Hematopoietic multipotent progenitor cell treated with erythropoietin and hydrocortisone succinate and interleukin-3 and kit ligand, for 15 days (in vitro differentiated cells): ENCODE results near the gene WHRN.

ENCODE experiments used
- DNase-seq: peaks from one replicate; pipeline ENCODE4 v3.0.0-alpha.2; 2015; ENCODE audit warnings: low spot score

WHRN gene

DNA sequence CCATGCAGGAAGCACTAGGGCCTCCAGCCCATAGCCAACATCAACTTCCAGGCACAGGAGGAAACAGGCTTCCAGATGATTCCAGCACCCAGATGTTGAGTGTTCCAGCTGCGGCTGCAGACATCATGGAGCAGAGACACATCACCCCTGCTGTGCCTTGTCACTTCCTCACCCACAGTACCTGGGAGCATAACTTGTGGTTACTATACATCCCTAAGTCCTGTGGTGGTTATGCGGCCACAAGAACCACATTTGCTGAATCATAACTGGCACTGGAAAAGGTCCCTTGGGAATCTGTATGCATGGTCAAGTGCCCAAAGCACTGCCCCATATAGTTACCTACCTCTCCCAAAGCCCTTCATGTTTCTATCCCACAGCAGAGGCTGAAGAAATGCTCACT, 56.6 kb downstream of the WHRN start:
- no peak for DNase-seq

DNA sequence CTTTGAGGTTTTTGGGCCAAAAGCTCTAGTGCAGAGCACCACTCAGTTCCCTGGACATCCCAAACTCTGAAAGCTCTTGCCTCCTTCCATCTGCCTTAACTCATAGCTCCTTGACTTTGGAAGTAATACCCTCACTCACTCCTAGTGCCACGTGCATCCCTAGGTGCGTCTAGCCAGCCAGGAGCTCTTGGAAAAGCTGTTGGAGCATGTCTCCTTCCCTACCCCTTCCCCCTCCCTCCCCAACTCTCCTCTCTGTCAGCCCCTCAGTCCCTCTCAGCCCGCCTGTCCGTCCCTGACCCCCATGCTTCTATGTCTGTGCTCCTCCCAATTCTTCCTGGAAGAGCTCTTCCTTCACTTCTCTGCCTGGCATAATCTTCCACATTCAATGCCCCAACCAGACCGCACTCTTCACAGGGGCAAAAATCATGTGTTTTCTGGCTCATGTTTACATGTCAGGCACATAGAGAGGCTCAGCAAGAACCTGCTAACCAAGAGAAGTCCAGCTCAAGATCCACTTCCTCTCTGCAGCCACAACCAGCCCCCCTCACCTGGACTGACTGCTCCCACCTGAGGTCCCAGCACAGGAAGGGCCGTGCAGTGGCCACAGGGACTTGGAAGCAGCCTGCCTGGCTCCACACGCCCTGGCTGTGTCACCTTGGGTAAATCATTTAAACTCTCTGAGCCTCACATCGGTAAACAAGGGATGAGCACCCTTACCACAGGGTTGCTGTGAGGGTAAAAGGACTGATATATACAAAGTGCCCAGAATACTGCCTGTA, 58.4 kb downstream of the WHRN start:
- DNase-seq: no peak

DNA sequence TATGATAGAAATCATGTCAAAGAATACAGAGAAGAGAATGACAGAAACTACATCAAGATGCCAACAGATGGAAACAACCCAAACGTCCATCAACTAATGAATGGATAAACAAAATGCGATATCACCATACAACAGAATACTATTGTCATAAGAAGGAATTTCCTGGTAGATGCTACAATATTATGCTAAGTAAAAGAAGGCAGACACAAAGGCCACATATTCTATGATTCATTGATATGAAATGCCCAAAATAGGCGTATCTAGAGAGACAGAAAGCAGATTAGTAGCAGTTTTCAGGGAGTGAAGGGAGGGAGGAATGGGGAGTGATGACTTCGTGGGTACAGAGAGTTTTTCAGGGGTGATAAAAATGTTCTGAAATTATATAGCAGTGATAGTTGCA, 59.2 kb downstream of the WHRN start:
- no peak for DNase-seq

DNA sequence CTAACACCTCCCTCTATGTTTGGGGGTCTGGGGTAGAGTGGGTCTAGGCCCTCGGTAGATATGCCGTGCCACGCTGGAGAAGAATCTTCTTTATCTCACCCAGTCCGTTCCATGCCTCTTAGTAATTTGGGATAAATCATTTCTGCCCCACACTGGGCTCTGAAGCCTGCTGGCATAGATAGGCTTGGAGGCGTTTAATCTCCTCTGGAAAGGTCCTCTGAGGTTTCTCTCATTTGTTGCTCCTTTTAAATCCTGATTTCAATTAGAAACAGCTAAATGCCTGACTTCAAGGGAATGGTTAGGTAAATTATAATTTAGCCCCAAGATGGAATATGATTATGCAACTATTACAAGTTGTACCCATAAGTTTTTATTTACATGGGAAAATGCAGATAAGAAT, 59.7 kb downstream of the WHRN start:
- DNase-seq: no peak

DNA sequence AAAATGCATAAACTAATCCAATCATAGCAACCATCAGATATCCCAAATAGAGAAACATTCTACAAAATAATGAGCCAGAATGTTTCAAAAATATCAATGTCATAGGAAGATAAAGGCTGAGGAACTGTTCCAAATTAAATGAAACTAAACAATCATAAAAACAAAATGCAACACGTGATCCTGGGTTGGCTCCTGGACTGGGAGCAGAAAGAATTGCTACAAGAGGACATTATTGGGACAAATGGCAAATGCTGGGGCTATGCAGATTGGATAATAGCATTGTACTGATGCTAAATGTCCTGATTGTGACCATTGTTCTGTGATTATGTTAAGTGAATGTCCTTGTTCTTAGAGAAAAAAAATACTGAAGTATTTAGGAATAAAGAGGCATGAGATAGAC, 63.3 kb downstream of the WHRN start:
- DNase-seq: no peak

DNA sequence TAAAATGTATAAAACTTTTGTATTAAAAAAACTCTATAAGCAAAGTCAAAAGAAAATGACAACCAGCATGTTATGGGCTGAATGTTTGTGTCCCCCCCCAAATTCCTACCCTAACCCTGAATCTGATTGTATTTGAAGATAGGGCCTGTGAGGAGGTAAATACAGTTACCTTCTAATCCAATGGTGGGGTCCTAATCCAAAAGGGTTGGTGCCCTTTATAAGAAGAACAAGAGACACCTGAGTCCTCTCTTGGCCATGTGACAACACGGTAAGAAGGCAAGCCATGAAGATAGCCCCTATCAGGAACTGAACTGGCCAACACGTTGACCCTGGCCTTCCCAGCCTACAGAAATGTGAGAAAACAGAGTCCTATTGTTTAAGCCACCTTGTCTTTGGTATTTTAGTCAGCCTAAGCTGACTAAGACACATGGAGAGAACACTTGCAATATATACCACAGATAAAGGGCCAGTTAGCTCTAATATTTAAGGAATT, 67.8 kb downstream of the WHRN start:
- DNase-seq: no peak

DNA sequence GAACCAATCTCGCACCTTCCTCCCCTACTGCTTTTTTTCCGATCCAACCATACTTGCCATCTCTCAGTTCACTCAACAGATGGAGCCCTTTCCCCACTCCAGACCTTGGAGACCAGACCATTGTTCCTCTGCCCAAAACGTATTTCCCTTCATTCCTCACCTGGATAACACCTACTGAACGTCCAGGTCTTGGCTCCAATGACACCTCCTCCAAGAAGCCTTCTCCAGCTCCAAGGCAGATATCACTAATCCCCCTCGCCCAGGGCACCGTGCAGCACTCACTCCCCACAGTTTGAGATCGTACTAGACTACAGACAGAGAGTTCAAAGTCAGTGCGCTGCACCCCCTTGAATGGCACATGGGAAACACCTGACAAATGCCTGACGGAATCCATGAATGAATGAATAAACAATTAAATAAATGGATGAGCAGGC, 70.4 kb downstream of the WHRN start:
- DNase-seq: no peak

DNA sequence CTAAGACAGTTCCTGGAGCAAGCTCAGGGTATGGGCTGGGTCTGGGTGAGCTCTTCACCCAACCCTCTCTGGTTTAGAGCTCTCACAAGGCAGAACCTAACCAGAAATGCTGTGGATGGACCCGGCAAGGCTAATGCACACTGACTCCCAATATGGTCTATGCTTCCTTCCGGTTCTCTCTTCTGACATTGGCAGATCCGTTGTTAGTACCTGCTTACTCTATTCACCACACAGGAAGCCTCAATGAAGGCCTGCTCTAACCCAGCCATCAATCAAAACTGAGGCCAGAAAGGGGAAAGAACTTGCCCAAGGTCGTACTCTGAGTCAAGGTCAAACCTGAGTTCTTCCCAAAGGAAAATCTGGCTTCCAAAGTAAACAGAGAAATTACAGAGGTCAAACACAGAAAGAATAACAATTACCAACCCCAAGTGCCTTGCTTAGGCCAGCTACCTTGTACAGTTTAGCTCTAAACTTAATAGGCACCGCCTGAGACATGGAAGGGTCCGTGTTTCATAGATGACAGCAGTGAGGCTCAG, 71.5 kb downstream of the WHRN start:
- no peak for DNase-seq

DNA sequence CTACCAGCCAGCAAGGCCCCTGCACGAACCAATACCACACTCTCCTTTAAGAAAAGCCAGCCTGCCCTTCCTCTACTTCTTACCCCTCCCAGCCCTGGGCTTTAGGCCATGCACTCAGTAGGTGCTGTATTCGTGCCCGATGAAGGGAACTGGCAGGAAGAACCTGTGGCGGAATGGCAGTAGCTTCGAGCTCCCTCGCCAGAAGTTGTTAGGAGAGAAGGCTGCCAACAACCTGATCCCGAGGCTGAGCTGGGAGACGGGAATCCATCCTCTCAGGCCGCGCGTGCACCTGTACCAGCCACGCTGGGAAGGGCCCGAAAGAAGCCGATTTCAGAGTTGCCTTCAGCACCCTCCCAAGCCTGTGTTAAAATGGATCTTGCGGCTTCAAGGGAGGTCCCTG, 72.2 kb downstream of the WHRN start:
- DNase-seq: no peak

DNA sequence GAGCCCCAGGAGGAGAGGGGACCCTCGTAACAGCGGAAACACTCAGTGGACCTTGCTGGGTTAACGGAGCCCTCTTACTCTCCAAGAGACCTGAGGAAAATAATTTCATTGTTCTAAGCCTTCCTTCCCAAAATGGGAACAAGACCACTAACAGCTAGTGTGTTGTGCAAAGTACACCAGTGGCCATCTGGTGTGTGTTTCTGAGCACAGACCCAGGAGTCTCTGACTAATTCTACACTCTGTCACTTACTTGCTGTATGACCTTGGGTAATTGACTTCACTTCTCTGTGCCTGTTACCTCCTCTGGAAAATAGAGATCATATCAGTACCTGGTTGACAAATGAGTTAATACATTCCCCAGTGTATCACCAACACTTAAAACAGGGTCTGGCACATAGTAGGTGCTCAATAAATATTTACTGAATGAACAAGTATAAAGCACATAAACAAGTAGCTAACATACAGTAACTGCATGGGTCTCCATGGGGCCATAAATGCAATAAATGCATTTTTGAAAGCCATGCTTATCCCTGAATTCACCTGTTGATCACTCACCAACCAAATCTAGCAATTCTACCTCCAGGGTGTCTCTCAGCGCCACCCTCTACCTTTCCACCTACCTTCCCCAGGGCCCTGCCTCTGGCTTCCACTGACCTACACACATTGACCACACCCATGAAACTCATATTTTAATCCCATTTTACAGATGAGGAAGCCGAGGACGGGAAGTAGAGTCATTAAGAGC, 72.8 kb downstream of the WHRN start:
- DNase-seq: no peak

DNA sequence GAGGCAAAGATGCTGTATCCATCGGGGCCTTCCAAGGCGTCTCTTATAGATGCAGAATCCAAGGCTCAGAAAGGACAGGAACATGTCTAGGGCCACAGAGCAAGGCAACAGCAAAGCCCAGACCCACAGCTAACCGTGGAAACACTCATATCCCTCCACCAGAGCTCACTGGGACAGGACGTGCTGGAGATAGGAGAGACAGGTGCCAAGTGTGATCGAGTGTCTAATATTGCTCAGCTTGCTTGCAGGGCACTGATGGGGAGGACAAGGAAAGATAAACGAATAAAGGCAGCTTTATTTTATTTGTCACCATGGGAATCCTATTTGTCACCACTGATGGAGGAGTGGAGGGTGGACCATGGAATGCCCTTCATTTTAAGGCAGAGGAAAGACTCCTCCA, 73.5 kb downstream of the WHRN start:
- DNase-seq: no peak

DNA sequence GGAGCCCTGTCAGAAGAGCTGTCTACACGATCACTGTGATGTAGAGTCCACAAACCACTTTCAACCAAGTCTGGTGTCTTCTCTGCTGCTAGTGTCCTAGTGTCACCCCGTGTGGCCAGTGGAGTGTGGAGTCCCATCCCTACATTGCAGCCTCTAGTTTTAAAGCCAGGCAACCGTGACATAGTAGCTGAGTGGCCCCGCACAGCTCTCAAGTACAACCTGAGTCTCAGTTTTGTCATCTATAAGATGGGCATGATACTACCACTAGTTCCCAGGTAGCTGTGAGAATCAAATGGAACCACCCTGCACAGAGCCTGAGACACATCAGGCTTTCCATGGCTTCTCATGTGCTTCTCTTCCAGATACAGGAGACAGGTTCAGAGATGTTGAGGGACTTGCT, 74.3 kb downstream of the WHRN start:
- DNase-seq: no peak

DNA sequence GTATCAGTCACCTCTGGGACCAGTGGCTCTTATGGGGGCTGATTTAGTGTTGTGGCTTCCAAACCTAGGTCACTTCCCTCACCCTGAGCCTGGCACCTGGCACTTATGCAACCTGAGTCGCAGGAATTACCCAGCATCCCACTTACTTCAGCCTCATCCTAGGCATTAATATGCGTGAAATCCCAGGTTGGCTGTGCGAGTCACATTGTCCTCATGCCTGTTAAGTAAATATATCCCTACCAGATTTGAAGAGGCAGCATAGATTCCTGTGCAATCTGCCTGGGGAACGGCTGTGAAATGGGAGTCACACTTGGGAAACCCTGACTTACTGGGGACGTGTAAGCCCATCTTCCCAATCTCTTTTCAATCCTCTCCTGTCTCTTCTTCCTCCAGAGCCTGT, 74.8 kb downstream of the WHRN start:
- DNase-seq: no peak

DNA sequence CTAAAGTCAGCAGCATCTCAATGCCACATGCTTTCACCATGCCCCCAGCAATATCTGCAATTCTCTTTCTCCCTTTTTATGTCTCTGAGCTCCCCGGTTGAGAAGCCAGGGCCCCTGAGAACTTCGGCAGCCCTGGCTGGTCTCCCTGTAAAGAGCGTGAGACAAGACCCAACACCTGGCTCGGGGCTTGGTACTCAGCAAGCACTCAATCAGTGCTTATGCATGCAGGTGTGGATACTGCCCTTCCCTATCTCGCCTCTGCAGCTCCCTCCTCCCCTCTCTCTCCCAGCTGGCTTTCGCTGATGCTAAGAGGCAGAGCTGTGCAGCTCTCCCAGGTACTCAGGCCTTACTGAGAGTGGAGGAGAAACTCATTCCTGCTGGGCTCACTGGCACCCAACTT, 75.8 kb downstream of the WHRN start:
- DNase-seq: no peak

DNA sequence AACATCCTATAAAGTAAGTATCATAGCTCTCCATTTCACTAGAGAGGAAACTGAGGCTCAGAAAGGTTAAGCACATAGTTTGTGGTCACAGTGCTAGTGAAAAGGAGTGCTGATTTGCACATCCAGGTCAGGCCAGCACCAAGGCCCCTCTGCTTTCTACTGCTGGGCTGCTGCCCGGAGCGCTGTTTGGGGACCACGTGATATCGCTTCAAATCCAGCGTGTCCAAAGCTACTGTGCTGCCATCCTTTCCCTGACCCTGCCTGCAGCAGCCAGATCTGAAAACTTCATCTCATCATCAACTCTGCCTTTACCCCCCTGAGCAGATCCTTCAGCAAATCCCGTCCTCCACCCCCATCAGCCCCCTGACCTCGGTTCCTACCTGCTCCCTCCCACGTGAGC, 76.8 kb downstream of the WHRN start:
- DNase-seq: no peak

DNA sequence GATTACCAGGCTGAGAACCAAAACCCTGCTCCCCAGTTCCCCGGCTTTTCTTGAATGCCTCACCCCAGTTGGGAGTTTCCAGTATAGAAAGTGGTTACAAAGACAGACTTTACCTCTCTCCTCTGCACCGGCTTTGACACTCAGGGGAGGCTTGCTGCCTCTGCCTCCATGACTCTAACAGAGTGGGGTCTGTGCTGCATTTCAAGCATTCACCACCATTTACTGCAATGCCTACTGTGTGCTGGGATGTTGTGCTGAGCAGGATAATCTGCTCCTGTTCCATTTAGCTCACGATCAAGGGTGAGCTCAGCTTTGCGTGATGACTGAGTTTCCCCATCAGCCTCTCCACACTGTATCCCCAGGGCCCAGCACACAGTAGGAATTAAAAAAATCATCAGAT, 77.6 kb downstream of the WHRN start:
- no peak for DNase-seq

DNA sequence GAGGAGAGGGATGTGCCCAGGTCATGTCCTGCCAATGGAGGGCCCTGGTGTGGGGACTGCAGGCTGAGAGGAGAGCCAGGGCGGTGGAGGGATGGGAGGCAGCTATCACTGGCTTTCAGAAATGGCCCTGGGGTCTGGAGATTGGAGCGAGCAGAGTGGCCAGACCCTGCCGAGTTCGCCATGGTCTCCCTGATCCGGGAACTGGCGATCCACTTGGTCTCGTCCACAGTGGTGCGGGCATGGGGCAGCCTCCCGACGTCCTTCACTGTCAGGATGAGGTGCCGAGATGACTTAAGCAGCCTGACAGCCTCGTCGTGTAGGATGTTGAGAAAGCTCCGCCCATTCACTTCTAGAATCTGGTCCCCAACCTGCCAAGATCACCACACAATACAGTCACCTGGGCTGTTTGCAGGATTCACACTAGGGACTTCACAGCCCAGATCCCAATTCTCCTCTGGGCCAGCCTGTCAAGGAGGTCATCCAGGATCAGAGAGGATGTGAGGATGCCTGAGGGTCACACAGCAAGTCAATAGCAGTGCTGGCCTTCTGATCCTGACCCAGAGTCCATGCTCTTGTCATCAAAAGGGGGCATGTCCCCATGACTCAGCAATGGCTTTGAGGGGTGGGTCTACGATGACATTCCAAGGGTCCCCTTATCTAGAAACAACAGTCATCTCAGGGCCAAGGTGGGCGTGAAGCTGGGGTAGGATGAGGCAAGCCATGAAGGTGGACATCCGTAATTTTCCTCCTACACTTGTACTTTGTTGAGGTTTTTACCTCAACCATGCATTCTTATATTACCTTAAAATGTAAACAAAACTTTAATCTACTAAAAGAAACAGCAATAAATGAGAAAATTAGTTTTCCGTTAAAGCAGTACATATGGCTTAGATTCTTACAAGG, 79.0 kb downstream of the WHRN start:
- DNase-seq: no peak

DNA sequence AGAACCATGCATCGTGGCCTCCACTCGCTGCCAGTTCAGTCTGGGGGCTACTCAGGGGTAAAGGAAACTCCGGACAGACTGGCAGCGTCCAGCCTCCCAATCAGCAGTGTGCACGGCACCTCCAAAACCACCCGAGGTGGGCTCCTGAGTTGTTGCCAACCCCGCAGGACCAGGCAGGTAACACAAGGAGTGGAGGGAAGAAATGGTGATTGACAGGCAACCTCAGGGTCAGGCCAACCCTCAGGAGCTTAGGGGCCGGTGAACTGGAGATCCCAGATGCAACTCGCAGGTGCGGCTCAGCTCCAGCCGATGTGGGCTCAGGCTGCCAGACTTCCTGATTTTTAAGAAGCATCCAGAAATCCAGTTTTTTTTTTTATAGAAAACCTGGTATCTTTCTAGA, 80.1 kb downstream of the WHRN start:
- no peak for DNase-seq

DNA sequence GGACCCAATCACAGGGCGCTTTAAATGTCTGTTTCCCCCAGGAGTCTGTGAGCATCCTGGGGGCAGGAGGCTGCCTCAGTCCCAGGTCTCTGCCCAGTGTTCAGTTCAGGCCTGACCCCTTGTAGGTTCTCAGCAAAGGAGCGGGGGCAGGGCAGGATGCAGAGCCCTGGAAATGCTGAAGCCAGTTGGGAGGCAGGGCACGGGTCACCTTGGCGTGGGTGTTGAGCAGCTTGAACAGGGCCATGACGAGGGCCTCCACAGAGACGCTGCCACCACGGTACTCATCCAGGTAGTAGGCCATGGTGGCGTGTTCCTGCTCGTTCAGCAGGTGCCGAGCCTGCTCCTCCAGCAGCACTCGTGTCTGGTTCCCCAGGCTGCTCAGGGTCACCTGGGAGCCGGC, 81.1 kb downstream of the WHRN start:
- DNase-seq: no peak

DNA sequence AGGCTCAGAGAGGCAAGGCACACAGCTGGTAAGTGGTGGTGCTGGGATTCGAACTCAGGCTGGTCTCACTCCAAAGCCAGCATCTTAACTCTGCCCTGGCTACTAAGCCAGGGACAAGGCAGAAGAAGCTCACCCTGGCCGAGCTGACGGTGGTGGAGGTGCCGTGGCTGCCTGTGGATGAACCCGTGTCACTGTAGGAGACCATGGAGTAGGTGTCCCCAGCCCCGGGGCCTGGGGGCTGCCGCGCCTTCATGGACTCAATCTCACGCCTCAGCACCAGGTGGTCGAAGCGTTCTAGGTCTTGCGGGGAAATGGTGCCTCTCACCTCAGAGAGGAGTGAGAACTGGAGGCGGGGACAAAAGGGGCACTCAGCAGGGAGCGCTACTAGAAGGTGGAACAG, 82.1 kb downstream of the WHRN start:
- no peak for DNase-seq

DNA sequence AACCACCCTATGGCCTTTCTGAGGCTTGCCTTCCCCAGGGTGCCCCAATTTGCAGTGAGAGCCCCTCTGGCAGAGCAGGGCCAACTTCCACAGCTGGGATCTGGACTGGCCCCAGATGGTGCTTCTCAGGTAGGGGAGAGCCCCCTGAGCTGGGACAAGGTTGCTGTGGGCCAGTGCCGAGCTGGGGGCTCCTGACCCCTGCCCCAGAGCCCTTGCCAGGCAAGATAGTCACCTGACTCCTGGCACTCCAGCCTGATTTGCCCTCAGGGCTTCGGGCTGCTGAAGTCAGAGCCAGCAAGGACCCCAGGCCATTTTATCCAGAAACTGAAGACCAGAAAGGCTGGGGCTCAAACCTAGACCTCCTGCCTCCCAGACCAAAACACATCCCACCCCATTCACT, 84.1 kb downstream of the WHRN start:
- no peak for DNase-seq

DNA sequence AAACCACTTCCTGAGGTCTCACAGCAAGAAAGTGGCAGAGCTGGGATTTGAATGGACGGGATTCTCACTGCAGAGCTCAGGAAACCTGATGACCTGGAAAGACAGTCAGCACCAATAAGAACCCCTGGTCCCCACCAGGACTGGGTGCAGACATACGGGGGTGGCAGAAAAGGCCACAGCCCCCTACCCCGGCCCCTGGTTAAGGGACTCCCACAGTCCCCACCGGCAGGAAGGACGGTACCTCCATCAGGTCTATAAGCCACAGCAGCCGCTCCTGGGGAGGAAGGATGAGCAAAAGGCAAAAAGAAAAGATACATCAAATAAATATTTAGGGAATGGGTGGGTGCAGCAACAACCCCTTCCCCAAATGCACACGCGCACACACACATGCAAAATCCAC, 85.5 kb downstream of the WHRN start:
- no peak for DNase-seq
